Left ventricle myocardium inferior (tissue), 1 donor: ENCODE data around the gene SAMD4B. TPM values are rescaled to one million over a fixed set of nuclear protein-coding genes. Genes with fewer than 3 reads are reported as not detected.
A peak's percentile ranks its signal among the peaks of the same experiment; 100 is the strongest.

Source experiments
- DNase-seq: peaks from one replicate; pipeline ENCODE4 v3.0.0-alpha.2; 2020
- H3K27ac ChIP-seq: fragments of 200-600 bp; replicated peaks from 2 replicates; pipeline ENCODE4 v1.8.0; 2021
- H3K27me3 ChIP-seq: fragments of 200-600 bp; 2 replicates; pipeline ENCODE4 v1.8.0; 2021; ENCODE audit warnings: low read depth
- H3K36me3 ChIP-seq: fragments of 200-600 bp; 2 replicates; pipeline ENCODE4 v1.8.0; 2021
- H3K4me1 ChIP-seq: fragments of 200-600 bp; 2 replicates; pipeline ENCODE4 v1.8.0; 2021
- H3K4me3 ChIP-seq: fragments of 200-600 bp; 2 replicates; pipeline ENCODE4 v1.8.0; 2021; ENCODE audit warnings: mild to moderate bottlenecking, moderate library complexity
- H3K9me3 ChIP-seq: fragments of 200-600 bp; replicated peaks from 2 replicates; pipeline ENCODE4 v1.8.0; 2021
- CTCF ChIP-seq: fragments of 200-600 bp; IDR thresholded peaks from 2 replicates; pipeline ENCODE4 v1.8.0; 2021; ENCODE audit warnings: antibody characterized with exemption, mild to moderate bottlenecking, borderline replicate concordance
- intact Hi-C: fragments of 100-400 bp; cut with micrococcal nuclease; formaldehyde crosslinking; loops from one replicate; pipeline ENCODE4 v1.11.0; 2022
- total RNA-seq: library from RNA; stranded (reverse); fragmentation: NEBNext Ultra II Directional; extraction: Animal tissue kit (Norgen Biotek cat#: 25700); gene quantifications from one replicate; pipeline ENCODE4 v1.2.1, GENCODE V29; 2021
- donor health status: DM: no; HTN: yes; CAD: no; lungs with severe emphysema.

Gene SAMD4B
- total RNA-seq, 1 donor from 2014 or later = 47.9 TPM

GRCh38 chr19:39419003-39419402, 76.8 kb downstream of the SAMD4B start:
- H3K4me1 ChIP-seq = peaks cover 35% of the 10 kb centered on the region
- intact Hi-C loops = no loop called here
- peaks cover 68% of the 10 kb centered on the region for H3K36me3 ChIP-seq
- no peaks in the 10 kb centered on the region for H3K9me3 ChIP-seq
- no peak overlapping the region for H3K27ac ChIP-seq
- no peak for TF ChIP-seq CTCF
- no peak overlapping the region for H3K4me3 ChIP-seq
- no peak for DNase-seq
- H3K27me3 ChIP-seq = no peaks in the 10 kb centered on the region

- intact Hi-C loops = no loop called here
- no peak overlapping the region for H3K27ac ChIP-seq
- no peak for TF ChIP-seq CTCF
- H3K27me3 ChIP-seq = no peaks in the 10 kb centered on the region
- peaks cover 17% of the 10 kb centered on the region for H3K4me1 ChIP-seq
- peaks cover 76% of the 10 kb centered on the region for H3K36me3 ChIP-seq
- no peaks in the 10 kb centered on the region for H3K9me3 ChIP-seq
- H3K4me3 ChIP-seq = no peak overlapping the region
- no peak for DNase-seq
Measured at GRCh38 chr19:39420769-39421168, 78.5 kb downstream of the SAMD4B start.

- no peak overlapping the region for H3K27ac ChIP-seq
- H3K9me3 ChIP-seq = no peaks in the 10 kb centered on the region
- no peak for TF ChIP-seq CTCF
- intact Hi-C loops = no loop called here
- H3K4me3 ChIP-seq = no peak overlapping the region
- no peaks in the 10 kb centered on the region for H3K27me3 ChIP-seq
- DNase-seq = no peak
- H3K36me3 ChIP-seq = peaks cover 73% of the 10 kb centered on the region
- peaks cover 5% of the 10 kb centered on the region for H3K4me1 ChIP-seq
Measured at GRCh38 chr19:39422020-39422419, 79.8 kb downstream of the SAMD4B start.

GRCh38 chr19:39423258-39424086, 81.3 kb downstream of the SAMD4B start:
- no peaks in the 10 kb centered on the region for H3K9me3 ChIP-seq
- no peak for TF ChIP-seq CTCF
- intact Hi-C loops = no loop called here
- DNase-seq = peak; percentile 12
- no peaks in the 10 kb centered on the region for H3K27me3 ChIP-seq
- peaks cover 9% of the 10 kb centered on the region for H3K4me1 ChIP-seq
- no peak overlapping the region for H3K27ac ChIP-seq
- H3K4me3 ChIP-seq = no peak overlapping the region
- H3K36me3 ChIP-seq = peaks cover 59% of the 10 kb centered on the region

GRCh38 chr19:39424934-39425333, 82.7 kb downstream of the SAMD4B start:
- Histone ChIP-seq H3K27ac (no peak overlapping the region), H3K27me3 (no peaks in the 10 kb centered on the region), H3K9me3 (no peaks in the 10 kb centered on the region), H3K36me3 (peaks cover 44% of the 10 kb centered on the region), H3K4me1 (peaks cover 20% of the 10 kb centered on the region), H3K4me3 (no peak overlapping the region)
- no peak for TF ChIP-seq CTCF
- intact Hi-C loops = no loop called here
- no peak for DNase-seq
